HG03520 (cell line): ENCODE data around the gene TXNDC2.

Experiments used
- ATAC-seq: cut with Tn5 transposase; IDR thresholded peaks from one replicate; pipeline ENCODE4 v1.9.1; 2021; ENCODE audit warnings: mild to moderate bottlenecking, moderate library complexity; ENCODE audit not compliant: unreplicated experiment

Gene TXNDC2

GRCh38 chr18:9928646-9929259, 43.0 kb downstream of the TXNDC2 start:
- no peak for ATAC-seq

GRCh38 chr18:9930299-9930884, 44.6 kb downstream of the TXNDC2 start:
- no peak for ATAC-seq

- ATAC-seq = no peak
Observed at GRCh38 chr18:9931146-9931545, 45.4 kb downstream of the TXNDC2 start.

GRCh38 chr18:9931678-9932077, 45.9 kb downstream of the TXNDC2 start:
- ATAC-seq = no peak

DNA sequence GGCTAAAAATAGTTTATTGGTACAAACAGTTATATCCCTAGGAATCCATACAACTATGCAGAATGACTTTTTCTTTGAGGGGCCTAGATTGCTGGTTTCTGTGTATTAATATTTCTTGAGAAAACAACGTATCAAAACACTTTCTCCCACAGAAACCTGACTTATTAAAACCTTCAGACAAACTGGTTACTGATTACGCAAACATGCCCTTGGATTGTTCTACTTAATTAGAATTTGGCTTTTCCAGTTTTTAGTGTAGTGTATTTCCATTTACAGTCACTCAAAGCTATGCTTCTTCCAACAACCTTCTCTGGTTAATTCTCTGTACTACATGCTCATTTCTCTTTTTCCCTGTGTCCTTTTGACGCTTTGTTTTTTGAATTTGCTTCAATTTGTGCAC, 48.1 kb downstream of the TXNDC2 start:
- ATAC-seq = no peak

- ATAC-seq = no peak
Observed at GRCh38 chr18:9934274-9934673, 48.5 kb downstream of the TXNDC2 start.
